Measurements from ENCODE around the gene NIT1.

- no peak for TF ChIP-seq POLR2A (IDR thresholded peaks at IDR 0.05; ENCODE audit: low read length)
- TF ChIP-seq GATA1 (IDR thresholded peaks at IDR 0.05; ENCODE audit: low read depth, low read length): no peak
These were observed 5.1 kb downstream of the NIT1 start for GRCh38 chr1:161122967-161123366.
